Effector memory CD8-positive, alpha-beta T cell (primary cell): ENCODE data around the gene FAM53B.

Experiments
- ATAC-seq: fragments of 150-1000 bp; cut with Tn5 transposase; replicated peaks from 2 replicates; pipeline ENCODE4 v1.10.0; 2021; ENCODE audit warnings: mild to moderate bottlenecking, moderate library complexity
- DNase-seq, 3 experiments: peaks; one replicate each; pipeline ENCODE4 v3.0.0; 2021
- H3K27ac Mint-ChIP-seq, 2 donors: one replicate each; pipeline ENCODE4 v1.8.0; 2022; ENCODE audit warnings: mild to moderate bottlenecking in 2 of 2, mixed read lengths in 2 of 2, moderate library complexity in 2 of 2
- H3K27me3 Mint-ChIP-seq, 2 donors: one replicate each; pipeline ENCODE4 v1.8.0; 2022; ENCODE audit warnings: mixed read lengths in 2 of 2
- H3K36me3 Mint-ChIP-seq: one replicate; pipeline ENCODE4 v1.8.0; 2022; ENCODE audit warnings: mild to moderate bottlenecking, moderate library complexity, mixed read lengths; ENCODE audit not compliant: insufficient read depth
- H3K4me1 Mint-ChIP-seq, 2 donors: one replicate each; pipeline ENCODE4 v1.8.0; 2022; ENCODE audit warnings: low read depth in 2 of 2, mixed read lengths in 2 of 2
- H3K4me3 Mint-ChIP-seq, 2 donors: one replicate each; pipeline ENCODE4 v1.8.0; 2022; ENCODE audit warnings: mild to moderate bottlenecking in 2 of 2, mixed read lengths in 2 of 2, moderate library complexity in 2 of 2
- H3K9me3 Mint-ChIP-seq, 2 donors: one replicate each; pipeline ENCODE4 v1.8.0; 2022; ENCODE audit warnings: mixed read lengths in 2 of 2

Gene FAM53B

DNA sequence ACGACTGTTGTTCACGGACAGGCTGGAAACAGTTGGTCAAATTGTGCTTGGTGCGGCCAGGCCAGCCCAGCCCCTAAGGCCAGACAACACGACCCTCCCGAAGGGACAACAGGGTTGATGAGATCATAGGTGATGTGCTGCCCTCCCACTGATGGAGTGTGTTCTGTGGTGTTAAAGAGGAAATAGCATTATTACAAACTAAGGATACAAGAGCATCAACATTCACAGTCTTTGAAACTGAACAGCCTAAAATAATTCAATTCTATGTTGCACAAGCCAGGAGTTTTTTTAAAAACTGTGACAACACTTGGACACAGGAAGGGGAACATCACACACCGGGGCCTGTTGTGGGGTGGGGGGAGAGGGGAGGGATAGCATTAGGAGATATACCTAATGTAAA is 87.6 kb downstream of the FAM53B start:
- Mint-ChIP-seq H3K27ac (peak overlapping the region; percentile 99 to 100), H3K9me3 (no peaks in the 10 kb centered on the region), H3K4me3 (peak overlapping the region; percentile 24 to 52), H3K4me1 (peaks cover 81 to 85% of the 10 kb centered on the region in 2 donors), H3K27me3 (no peaks in the 10 kb centered on the region), H3K36me3 (peaks cover 57% of the 10 kb centered on the region)
- DNase-seq (no peak), ATAC-seq (no peak)

GRCh38 chr10:124656113-124656490 is 88.1 kb downstream of the FAM53B start:
- peak overlapping the region; percentile 99 to 100 for H3K27ac Mint-ChIP-seq
- peaks cover 81 to 86% of the 10 kb centered on the region in 2 donors for H3K4me1 Mint-ChIP-seq
- peak overlapping the region; percentile 6 to 52 for H3K4me3 Mint-ChIP-seq

DNA sequence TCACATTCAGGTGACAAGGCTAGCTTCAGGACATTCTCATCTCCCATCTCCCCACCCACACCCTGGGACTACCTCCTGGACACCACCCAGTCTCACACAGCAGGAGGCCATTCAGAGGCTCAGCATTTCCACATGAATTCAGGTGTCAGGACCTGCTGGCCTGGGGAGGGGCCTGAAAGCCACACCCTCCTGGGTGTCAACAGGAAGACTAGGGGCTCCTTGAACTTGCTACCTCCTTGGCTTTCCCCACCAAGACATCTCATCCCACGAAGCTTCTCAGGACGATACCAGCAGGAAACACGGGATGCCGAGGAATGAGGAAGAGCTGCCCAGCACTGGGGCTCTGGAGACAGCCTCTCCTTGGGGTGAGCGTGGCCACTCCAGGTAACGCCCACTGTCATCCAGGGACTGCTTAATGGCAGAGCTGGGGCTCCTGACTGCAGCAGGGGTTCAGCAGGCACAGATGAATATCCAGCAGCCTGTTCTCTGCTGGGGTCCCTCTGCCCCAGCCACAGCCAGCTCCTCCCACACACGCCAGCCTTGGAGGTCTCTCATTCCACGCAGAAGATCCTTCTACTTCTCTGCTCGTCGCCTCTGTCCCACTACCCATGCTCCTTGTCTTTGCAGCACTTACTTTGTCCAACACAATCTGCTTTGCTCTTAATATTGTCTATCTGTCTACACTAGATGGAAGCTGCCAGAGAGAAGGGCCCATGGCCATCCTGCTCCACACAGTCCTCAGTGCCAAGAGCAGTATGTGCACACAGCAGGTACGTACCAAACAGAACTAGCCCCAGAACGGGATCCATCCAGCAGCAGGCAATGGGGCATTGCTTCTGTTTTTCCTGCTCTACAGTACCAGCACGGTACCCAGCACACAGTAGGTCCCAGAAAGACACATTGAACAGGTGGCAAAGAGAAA is 88.7 kb downstream of the FAM53B start:
- peaks cover 83 to 90% of the 10 kb centered on the region in 2 donors for H3K4me1 Mint-ChIP-seq
- H3K4me3 Mint-ChIP-seq, result peak overlapping the region; percentile 6 to 52
- H3K27me3 Mint-ChIP-seq, result no peaks in the 10 kb centered on the region
- DNase-seq (no peak), ATAC-seq (no peak)
- H3K36me3 Mint-ChIP-seq, result peaks cover 62% of the 10 kb centered on the region
- no peaks in the 10 kb centered on the region for H3K9me3 Mint-ChIP-seq
- peak overlapping the region; percentile 99 to 100 for H3K27ac Mint-ChIP-seq

More at GRCh38 chr10:124656113-124656490, 88.1 kb downstream of the FAM53B start:
- DNase-seq (no peak), ATAC-seq (no peak)
- Mint-ChIP-seq H3K9me3 (no peaks in the 10 kb centered on the region), H3K36me3 (peaks cover 59% of the 10 kb centered on the region), H3K27me3 (no peaks in the 10 kb centered on the region)

GRCh38 chr10:124654686-124655085 is 89.5 kb downstream of the FAM53B start:
- peak; percentile 40 to 49 (median 43) for DNase-seq
- H3K4me3 Mint-ChIP-seq, result peak overlapping the region; percentile 6 to 52
- peaks cover 62% of the 10 kb centered on the region for H3K36me3 Mint-ChIP-seq
- no peaks in the 10 kb centered on the region for H3K9me3 Mint-ChIP-seq
- ATAC-seq, result peak; percentile 4
- no peaks in the 10 kb centered on the region for H3K27me3 Mint-ChIP-seq
- H3K4me1 Mint-ChIP-seq, result peaks cover 83 to 89% of the 10 kb centered on the region in 2 donors
- H3K27ac Mint-ChIP-seq, result peak overlapping the region; percentile 99 to 100

DNA sequence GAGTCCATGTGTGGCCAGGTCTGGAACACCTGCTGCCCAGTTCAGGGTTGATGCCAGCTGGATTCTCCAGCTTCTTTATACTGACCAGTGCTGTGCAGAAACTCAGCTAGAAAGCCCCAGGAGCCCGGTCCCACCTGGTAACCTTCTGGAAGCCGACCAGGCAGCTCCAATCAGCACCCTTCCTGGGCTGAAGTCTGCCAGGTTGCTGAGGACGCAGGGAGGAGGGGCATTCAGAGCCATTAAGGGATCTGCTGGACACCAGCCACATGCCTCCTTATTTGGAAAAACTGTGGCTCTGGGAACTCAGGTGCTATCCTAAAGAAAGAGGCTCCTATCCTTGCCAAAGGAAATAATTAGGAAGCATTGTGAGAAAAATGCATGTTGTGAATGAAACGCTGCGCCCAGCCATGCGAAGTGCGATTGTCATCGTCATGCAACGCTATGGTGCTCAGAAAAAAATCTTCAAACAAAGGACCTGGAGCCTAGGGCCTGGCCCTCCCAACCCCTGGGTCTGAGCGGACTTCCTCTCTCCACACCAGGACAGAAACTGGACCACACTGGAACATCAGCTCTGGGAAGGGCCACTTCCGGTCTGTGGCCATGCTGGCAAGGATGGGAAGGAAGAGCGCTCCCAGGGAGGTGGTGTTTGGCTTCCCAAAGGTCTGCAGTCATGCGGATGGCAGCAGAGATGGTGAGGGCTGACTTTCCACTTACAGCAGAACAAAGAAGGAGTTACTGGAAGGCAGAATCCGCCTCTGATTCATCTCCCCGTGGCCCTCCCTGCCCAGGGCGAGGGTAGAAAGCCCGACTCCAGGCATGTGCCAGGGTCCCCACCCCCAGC is 90.1 kb downstream of the FAM53B start:
- peaks cover 63% of the 10 kb centered on the region for H3K36me3 Mint-ChIP-seq
- H3K4me3 Mint-ChIP-seq, result peak overlapping the region; percentile 6 to 52
- no peaks in the 10 kb centered on the region for H3K27me3 Mint-ChIP-seq
- H3K4me1 Mint-ChIP-seq, result peaks cover 83 to 88% of the 10 kb centered on the region in 2 donors
- no peaks in the 10 kb centered on the region for H3K9me3 Mint-ChIP-seq
- peak overlapping the region; percentile 99 to 100 for H3K27ac Mint-ChIP-seq
- no peak for ATAC-seq
- DNase-seq, result no peak

DNA sequence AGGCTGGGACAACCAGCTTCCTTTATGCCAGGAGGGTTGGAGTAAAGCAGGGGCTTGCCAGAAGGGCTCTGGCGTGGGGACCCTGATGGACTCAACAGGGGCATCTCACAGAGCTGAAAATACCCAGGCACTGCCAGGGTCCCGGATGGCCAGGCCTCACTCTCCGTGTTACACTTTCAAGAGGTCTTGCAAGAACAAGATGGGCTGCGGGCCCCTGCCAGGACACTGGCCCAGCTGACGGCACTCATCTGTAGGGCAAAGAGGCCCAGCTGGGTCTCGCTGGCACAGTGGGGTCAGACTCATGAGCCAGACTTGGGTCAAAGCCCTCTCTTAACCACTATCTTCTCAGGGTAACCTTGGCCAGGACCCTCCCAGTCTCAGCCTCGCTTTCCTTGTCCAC is 90.9 kb downstream of the FAM53B start:
- no peaks in the 10 kb centered on the region for H3K9me3 Mint-ChIP-seq
- no peaks in the 10 kb centered on the region for H3K27me3 Mint-ChIP-seq
- H3K4me3 Mint-ChIP-seq, result peak overlapping the region; percentile 18 to 43
- H3K4me1 Mint-ChIP-seq, result peaks cover 83 to 88% of the 10 kb centered on the region in 2 donors
- DNase-seq (no peak), ATAC-seq (no peak)
- peaks cover 60% of the 10 kb centered on the region for H3K36me3 Mint-ChIP-seq
- H3K27ac Mint-ChIP-seq, result peak overlapping the region; percentile 99 to 100

- DNase-seq (no peak), ATAC-seq (no peak)
- H3K4me3 Mint-ChIP-seq, result peak overlapping the region; percentile 75 to 85
- peaks cover 60% of the 10 kb centered on the region for H3K36me3 Mint-ChIP-seq
- H3K27ac Mint-ChIP-seq, result peak overlapping the region; percentile 99 to 100
- no peaks in the 10 kb centered on the region for H3K9me3 Mint-ChIP-seq
- peaks cover 83 to 88% of the 10 kb centered on the region in 2 donors for H3K4me1 Mint-ChIP-seq
- H3K27me3 Mint-ChIP-seq, result no peaks in the 10 kb centered on the region
These were observed 91.5 kb downstream of the FAM53B start for GRCh38 chr10:124652701-124653100.

DNA sequence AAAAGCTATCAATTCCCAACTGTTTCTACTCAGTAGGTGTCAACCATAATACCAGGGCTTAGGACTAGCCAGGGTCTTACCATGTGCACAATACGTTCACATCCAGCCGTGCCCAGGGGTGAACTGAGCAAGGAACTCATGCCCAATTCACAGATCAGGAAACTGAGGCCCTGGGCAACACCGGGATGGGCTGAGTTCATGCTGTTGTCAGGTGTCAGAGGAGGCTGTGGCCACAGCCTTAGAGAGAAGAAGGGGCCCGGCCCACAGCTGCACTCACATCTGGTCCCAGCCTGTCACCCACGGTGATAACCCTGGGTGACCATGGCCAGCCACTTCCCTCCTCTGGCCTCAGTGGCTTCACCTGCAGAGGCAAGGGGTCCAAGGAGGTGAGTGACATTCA is 92.0 kb downstream of the FAM53B start:
- peak overlapping the region; percentile 75 to 85 for H3K4me3 Mint-ChIP-seq
- H3K9me3 Mint-ChIP-seq, result no peaks in the 10 kb centered on the region
- peaks cover 59% of the 10 kb centered on the region for H3K36me3 Mint-ChIP-seq
- DNase-seq (no peak), ATAC-seq (no peak)
- peak overlapping the region; percentile 99 to 100 for H3K27ac Mint-ChIP-seq
- H3K27me3 Mint-ChIP-seq, result no peaks in the 10 kb centered on the region
- peaks cover 83 to 89% of the 10 kb centered on the region in 2 donors for H3K4me1 Mint-ChIP-seq

DNA sequence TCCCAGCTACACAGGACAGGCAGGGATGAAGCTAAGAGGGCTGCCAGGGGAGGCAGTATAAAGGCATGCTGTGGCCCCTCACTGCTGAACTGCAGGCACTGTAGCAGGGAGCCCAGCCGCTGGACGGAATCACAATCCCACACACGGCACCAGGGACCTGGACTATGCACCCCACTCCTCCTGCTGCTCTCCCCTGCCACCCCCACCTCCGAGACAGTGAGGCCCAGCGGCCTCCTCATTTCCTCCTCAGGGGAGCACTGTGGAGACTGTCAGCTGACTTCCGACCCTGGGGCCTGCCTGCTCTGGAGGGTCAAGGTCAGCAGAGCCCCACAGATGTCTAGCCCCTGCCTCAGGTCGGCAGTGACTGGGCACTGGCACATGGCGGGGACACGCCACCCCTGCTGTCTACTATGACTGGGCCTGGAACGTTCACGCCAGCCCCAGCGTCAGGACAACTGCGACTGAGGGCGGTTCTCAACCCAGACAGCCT is 92.7 kb downstream of the FAM53B start:
- DNase-seq (no peak), ATAC-seq (peak; percentile 3)
- Mint-ChIP-seq H3K9me3 (no peaks in the 10 kb centered on the region), H3K4me3 (peak overlapping the region; percentile 75 to 85), H3K4me1 (peaks cover 84 to 95% of the 10 kb centered on the region in 2 donors), H3K27me3 (no peaks in the 10 kb centered on the region), H3K27ac (peak overlapping the region; percentile 99 to 100), H3K36me3 (peaks cover 66% of the 10 kb centered on the region)

DNA sequence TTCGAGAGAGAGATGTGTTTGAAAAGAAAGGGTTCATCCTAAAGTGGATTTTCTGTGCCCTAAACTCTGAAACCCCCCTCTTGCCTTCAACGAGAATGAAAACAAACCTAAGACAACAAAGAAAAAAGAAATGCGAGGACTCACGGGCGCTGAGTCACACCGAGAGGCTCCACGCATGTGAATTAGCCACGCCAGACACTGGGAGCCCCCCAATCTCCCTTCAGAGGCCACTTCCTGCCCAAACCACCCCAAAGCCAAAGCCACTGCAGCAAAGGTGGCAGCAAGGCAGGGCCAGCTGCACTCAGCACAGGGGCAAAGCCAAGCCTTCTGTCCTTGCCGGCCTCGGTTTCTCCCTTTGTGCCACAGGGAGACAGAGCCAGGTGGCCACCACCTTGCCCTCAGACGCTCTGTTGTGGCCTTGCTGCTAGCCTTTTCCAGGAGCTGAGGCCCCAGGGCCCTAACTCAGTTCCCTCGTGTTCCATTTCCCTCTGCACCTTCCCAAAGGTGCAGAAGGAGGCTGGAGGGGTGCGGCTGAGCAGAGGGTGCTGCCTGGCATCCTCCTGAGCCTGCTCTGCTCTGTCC is 93.3 kb downstream of the FAM53B start:
- Mint-ChIP-seq H3K9me3 (no peaks in the 10 kb centered on the region), H3K4me1 (peaks cover 85 to 94% of the 10 kb centered on the region in 2 donors), H3K4me3 (peak overlapping the region; percentile 75 to 85)

DNA sequence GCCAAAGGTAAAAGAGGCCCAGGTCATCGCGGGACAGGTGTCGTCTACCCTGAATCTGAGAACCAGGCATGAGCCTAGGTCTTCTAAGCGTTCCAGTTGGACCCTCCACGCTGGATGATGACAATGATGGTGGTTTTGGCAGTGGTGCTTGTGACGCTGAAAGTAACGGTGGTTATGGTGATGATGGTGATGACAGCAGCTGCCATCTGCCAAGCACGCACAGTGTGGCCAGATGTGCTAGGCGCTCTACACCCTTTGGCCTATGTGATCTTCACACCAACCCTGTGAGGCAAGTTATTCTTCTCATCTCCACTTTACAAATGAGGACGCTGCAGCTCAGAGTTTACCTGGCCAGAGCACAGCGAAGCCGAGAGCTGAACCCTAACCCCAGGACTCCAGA is 93.9 kb downstream of the FAM53B start:
- H3K4me3 Mint-ChIP-seq, result peak overlapping the region; percentile 75 to 85
- no peaks in the 10 kb centered on the region for H3K9me3 Mint-ChIP-seq
- H3K27ac Mint-ChIP-seq, result peak overlapping the region; percentile 99 to 100
- H3K36me3 Mint-ChIP-seq, result peaks cover 61% of the 10 kb centered on the region
- H3K27me3 Mint-ChIP-seq, result no peaks in the 10 kb centered on the region
- peak; percentile 59 to 69 (median 61) for DNase-seq
- peak; percentile 64 for ATAC-seq
- H3K4me1 Mint-ChIP-seq, result peaks cover 81 to 92% of the 10 kb centered on the region in 2 donors

More for the DNA sequence above, 93.3 kb downstream of the FAM53B start:
- H3K36me3 Mint-ChIP-seq, result peaks cover 65% of the 10 kb centered on the region
- peak overlapping the region; percentile 99 to 100 for H3K27ac Mint-ChIP-seq
- ATAC-seq (peak; percentile 68), DNase-seq (peak; percentile 78 to 84 (median 80))
- no peaks in the 10 kb centered on the region for H3K27me3 Mint-ChIP-seq

- H3K9me3 Mint-ChIP-seq, result no peaks in the 10 kb centered on the region
- no peak for DNase-seq
- H3K4me1 Mint-ChIP-seq, result peaks cover 84 to 88% of the 10 kb centered on the region in 2 donors
- ATAC-seq, result no peak
- peak overlapping the region; percentile 75 to 85 for H3K4me3 Mint-ChIP-seq
- peak overlapping the region; percentile 99 to 100 for H3K27ac Mint-ChIP-seq
- H3K27me3 Mint-ChIP-seq, result no peaks in the 10 kb centered on the region
- H3K36me3 Mint-ChIP-seq, result peaks cover 61% of the 10 kb centered on the region
These were observed 95.0 kb downstream of the FAM53B start for GRCh38 chr10:124649214-124649613.

DNA sequence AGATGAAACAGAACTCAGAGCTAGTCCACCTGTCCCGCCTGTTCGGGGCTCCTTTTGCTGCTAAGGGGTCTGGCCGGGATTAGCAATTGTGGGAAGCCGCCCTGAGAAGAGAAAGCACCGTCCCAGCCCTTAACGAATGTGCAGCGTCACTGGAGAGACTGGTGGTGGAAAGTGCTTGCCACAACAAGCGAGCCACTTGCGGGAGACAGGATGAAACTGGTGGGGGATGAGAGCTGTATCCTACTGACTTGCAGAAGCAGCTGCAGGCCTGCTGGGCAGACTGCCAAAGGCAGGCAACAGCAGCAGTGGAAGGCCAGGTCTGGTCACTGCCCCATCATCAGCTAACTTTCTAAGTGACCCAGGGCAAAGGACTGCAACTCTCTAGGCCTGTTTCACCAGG is 95.4 kb downstream of the FAM53B start:
- no peaks in the 10 kb centered on the region for H3K9me3 Mint-ChIP-seq
- DNase-seq (peak in 2 of 3 experiments; percentile 53 to 55), ATAC-seq (peak; percentile 20)
- H3K27ac Mint-ChIP-seq, result peak overlapping the region; percentile 99 to 100
- H3K36me3 Mint-ChIP-seq, result peaks cover 63% of the 10 kb centered on the region
- peaks cover 84 to 85% of the 10 kb centered on the region in 2 donors for H3K4me1 Mint-ChIP-seq
- H3K27me3 Mint-ChIP-seq, result no peaks in the 10 kb centered on the region
- H3K4me3 Mint-ChIP-seq, result peak overlapping the region; percentile 75 to 85
